ENCODE measurements around the gene SPTBN2.

SPTBN2 gene

GRCh38 chr11:66700742-66701141, 28.3 kb downstream of the SPTBN2 start:
- Histone ChIP-seq H3K9me3 (ENCODE audit: control insufficient read depth, insufficient read depth, low read length) (no peaks in the 10 kb centered on the region), H3K9ac (ENCODE audit: low read depth, low read length) (no peak overlapping the region), H3K36me3 (ENCODE audit: insufficient read depth, low read length) (peaks cover 9% of the 10 kb centered on the region), H3K4me1 (ENCODE audit: insufficient read depth, low read length) (no peaks in the 10 kb centered on the region)

DNA sequence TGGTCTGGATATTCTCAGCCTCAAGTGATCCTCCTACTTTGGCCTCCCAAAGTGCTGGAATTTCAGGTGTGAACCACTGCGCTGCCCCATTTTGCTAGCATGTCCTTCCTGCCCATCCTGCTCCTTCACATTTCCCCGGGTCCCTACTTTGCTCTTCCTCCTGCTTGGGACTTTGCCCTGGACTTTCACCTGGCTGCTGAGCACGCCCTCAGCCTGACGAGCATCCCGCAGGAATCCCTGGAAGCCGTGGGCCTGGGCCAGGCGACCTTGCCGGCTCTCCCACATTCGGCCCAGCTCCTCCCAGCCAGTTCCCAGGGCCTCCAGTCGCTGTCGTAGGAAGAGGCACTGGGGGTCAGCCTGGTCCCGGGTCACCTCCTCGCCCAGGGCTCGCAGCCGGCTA, 28.7 kb downstream of the SPTBN2 start:
- H3K9me3 ChIP-seq (ENCODE audit: control insufficient read depth, insufficient read depth, low read length) = no peaks in the 10 kb centered on the region
- peaks cover 9% of the 10 kb centered on the region for H3K36me3 ChIP-seq (ENCODE audit: insufficient read depth, low read length)
- no peak overlapping the region for H3K9ac ChIP-seq (ENCODE audit: low read depth, low read length)
- H3K4me1 ChIP-seq (ENCODE audit: insufficient read depth, low read length) = no peaks in the 10 kb centered on the region

GRCh38 chr11:66698491-66698890, 30.5 kb downstream of the SPTBN2 start:
- Histone ChIP-seq H3K9ac (ENCODE audit: low read depth, low read length) (no peak overlapping the region), H3K9me3 (ENCODE audit: control insufficient read depth, insufficient read depth, low read length) (no peaks in the 10 kb centered on the region), H3K4me1 (ENCODE audit: insufficient read depth, low read length) (no peaks in the 10 kb centered on the region), H3K36me3 (ENCODE audit: insufficient read depth, low read length) (peaks cover 9% of the 10 kb centered on the region)

- no peak overlapping the region for H3K9ac ChIP-seq (ENCODE audit: low read depth, low read length)
- H3K9me3 ChIP-seq (ENCODE audit: control insufficient read depth, insufficient read depth, low read length) = no peaks in the 10 kb centered on the region
- peaks cover 9% of the 10 kb centered on the region for H3K36me3 ChIP-seq (ENCODE audit: insufficient read depth, low read length)
- no peaks in the 10 kb centered on the region for H3K4me1 ChIP-seq (ENCODE audit: insufficient read depth, low read length)
Observed at GRCh38 chr11:66697988-66698387, 31.0 kb downstream of the SPTBN2 start.

- Histone ChIP-seq H3K4me1 (ENCODE audit: insufficient read depth, low read length) (no peaks in the 10 kb centered on the region), H3K36me3 (ENCODE audit: insufficient read depth, low read length) (peaks cover 9% of the 10 kb centered on the region), H3K9me3 (ENCODE audit: control insufficient read depth, insufficient read depth, low read length) (no peaks in the 10 kb centered on the region), H3K9ac (ENCODE audit: low read depth, low read length) (no peak overlapping the region)
Observed at GRCh38 chr11:66696146-66696545, 32.9 kb downstream of the SPTBN2 start.

- Histone ChIP-seq H3K9ac (ENCODE audit: low read depth, low read length) (no peak overlapping the region), H3K9me3 (ENCODE audit: control insufficient read depth, insufficient read depth, low read length) (no peaks in the 10 kb centered on the region), H3K36me3 (ENCODE audit: insufficient read depth, low read length) (peaks cover 9% of the 10 kb centered on the region), H3K4me1 (ENCODE audit: insufficient read depth, low read length) (no peaks in the 10 kb centered on the region)
Observed at GRCh38 chr11:66694732-66695207, 34.2 kb downstream of the SPTBN2 start.

DNA sequence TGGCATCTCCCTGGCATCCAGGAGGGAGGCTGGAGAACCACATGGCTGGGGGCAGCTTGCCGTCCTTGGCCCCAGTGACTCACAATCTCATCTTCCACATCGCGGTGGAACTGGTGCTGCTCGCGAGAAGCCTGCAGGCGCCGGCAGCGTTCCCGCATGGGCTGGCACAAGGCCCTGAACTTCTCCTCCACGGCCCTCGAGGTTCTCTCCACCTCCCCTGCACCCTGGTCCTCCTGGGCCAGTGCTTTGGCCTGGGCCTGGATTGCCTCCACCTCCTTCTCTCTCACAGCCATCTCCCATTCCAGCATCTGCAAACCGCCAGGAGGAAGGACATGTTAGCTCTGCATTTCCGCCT, 35.0 kb downstream of the SPTBN2 start:
- H3K36me3 ChIP-seq (ENCODE audit: insufficient read depth, low read length) = peaks cover 3% of the 10 kb centered on the region

GRCh38 chr11:66693356-66694055, 35.5 kb downstream of the SPTBN2 start:
- Histone ChIP-seq H3K36me3 (ENCODE audit: insufficient read depth, low read length) (no peaks in the 10 kb centered on the region; the same call in 1 of the 2 replicates), H3K9ac (ENCODE audit: low read depth, low read length) (no peak overlapping the region)

More for the DNA sequence above, 35.0 kb downstream of the SPTBN2 start:
- Histone ChIP-seq H3K9me3 (ENCODE audit: control insufficient read depth, insufficient read depth, low read length) (no peaks in the 10 kb centered on the region), H3K4me1 (ENCODE audit: insufficient read depth, low read length) (no peaks in the 10 kb centered on the region), H3K9ac (ENCODE audit: low read depth, low read length) (no peak overlapping the region)

GRCh38 chr11:66692871-66693331, 36.1 kb downstream of the SPTBN2 start:
- no peak overlapping the region for H3K9ac ChIP-seq (ENCODE audit: low read depth, low read length)
- H3K4me1 ChIP-seq (ENCODE audit: insufficient read depth, low read length) = no peaks in the 10 kb centered on the region
- H3K9me3 ChIP-seq (ENCODE audit: control insufficient read depth, insufficient read depth, low read length) = no peaks in the 10 kb centered on the region
- H3K36me3 ChIP-seq (ENCODE audit: insufficient read depth, low read length) = no peaks in the 10 kb centered on the region; the same call in 1 of the 2 replicates

More at GRCh38 chr11:66693356-66694055, 35.5 kb downstream of the SPTBN2 start:
- Histone ChIP-seq H3K9me3 (ENCODE audit: control insufficient read depth, insufficient read depth, low read length) (no peaks in the 10 kb centered on the region), H3K4me1 (ENCODE audit: insufficient read depth, low read length) (no peaks in the 10 kb centered on the region)

- Histone ChIP-seq H3K9me3 (ENCODE audit: control insufficient read depth, insufficient read depth, low read length) (no peaks in the 10 kb centered on the region), H3K4me1 (ENCODE audit: insufficient read depth, low read length) (no peaks in the 10 kb centered on the region), H3K36me3 (ENCODE audit: insufficient read depth, low read length) (no peaks in the 10 kb centered on the region; the same call in 1 of the 2 replicates), H3K9ac (ENCODE audit: low read depth, low read length) (no peak overlapping the region)
Observed at GRCh38 chr11:66692446-66692845, 36.6 kb downstream of the SPTBN2 start.

- Histone ChIP-seq H3K4me1 (ENCODE audit: insufficient read depth, low read length) (no peaks in the 10 kb centered on the region), H3K9me3 (ENCODE audit: control insufficient read depth, insufficient read depth, low read length) (no peaks in the 10 kb centered on the region), H3K9ac (ENCODE audit: low read depth, low read length) (no peak overlapping the region), H3K36me3 (ENCODE audit: insufficient read depth, low read length) (no peaks in the 10 kb centered on the region; the same call in 1 of the 2 replicates)
Observed at GRCh38 chr11:66691311-66691980, 37.6 kb downstream of the SPTBN2 start.

DNA sequence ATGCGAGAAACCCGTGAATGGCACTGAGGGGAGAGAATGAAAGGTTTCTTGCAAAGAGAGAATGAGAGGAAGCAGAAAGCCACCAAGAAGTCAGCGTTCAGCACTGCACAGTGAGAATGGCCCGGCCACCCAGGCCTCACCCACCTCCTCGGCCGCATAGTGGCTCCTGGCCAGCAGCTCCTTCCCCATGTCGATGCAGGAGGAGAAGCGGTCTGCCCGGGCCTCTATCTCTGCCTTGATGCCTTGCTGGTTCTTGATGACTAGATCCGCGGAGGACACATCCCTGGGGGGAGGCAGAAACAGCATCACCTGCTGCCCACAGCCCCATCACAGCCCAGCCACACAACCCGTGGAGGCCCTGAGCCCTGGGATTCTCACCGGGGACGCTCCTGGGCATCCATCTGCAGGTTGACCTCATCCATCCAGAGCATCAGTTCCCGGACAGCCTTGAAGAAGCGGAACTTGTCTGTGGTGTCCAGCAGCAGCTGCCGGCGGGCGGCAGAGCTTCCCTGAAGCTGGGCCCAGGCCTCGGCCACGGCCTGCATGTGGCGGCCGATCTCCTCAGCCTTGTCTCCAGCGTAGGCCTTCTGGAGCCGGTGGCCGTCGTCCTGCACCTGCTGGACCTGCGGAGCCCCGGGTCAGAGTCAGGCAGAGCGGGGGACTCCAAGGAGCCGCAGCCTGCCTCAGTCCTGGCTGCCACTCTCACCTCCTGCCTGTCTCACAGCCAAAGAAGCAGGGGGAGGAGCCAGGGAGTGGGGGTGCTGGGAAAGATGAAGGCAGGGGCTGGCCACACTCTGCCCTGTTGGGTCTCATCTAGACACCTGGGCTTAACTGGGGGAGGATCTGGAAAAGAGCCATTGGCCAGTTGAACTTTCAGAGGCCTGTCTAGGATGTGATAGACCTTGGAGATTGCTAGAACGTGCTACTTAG, 39.1 kb downstream of the SPTBN2 start:
- no peak overlapping the region for H3K9ac ChIP-seq (ENCODE audit: low read depth, low read length)
- H3K9me3 ChIP-seq (ENCODE audit: control insufficient read depth, insufficient read depth, low read length) = no peaks in the 10 kb centered on the region
- no peaks in the 10 kb centered on the region; the same call in 1 of the 2 replicates for H3K4me1 ChIP-seq (ENCODE audit: insufficient read depth, low read length)
- no peaks in the 10 kb centered on the region; the same call in 1 of the 2 replicates for H3K36me3 ChIP-seq (ENCODE audit: insufficient read depth, low read length)

- H3K36me3 ChIP-seq (ENCODE audit: insufficient read depth, low read length) = no peaks in the 10 kb centered on the region; the same call in 1 of the 2 replicates
- H3K4me1 ChIP-seq (ENCODE audit: insufficient read depth, low read length) = no peaks in the 10 kb centered on the region; the same call in 1 of the 2 replicates
- no peak overlapping the region for H3K9ac ChIP-seq (ENCODE audit: low read depth, low read length)
- H3K9me3 ChIP-seq (ENCODE audit: control insufficient read depth, insufficient read depth, low read length) = no peaks in the 10 kb centered on the region
Observed at GRCh38 chr11:66688561-66689534, 40.2 kb downstream of the SPTBN2 start.
